HCT116 (cell line): ENCODE results near the gene TBRG1. TPM values are rescaled to one million over a fixed set of nuclear protein-coding genes. Genes with fewer than 3 reads are reported as not detected.

Experiments
- ATAC-seq: fragments of 200-7000 bp; cut with Tn5 transposase; 2 replicates; pipeline ENCODE4 v1.9.1; 2020; ENCODE audit warnings: mild to moderate bottlenecking, moderate library complexity
- BruUV-seq: library from RNA; stranded (reverse); fragments of 400-500 nt; replicated peaks from 2 replicates; lab custom pipeline; 2021; lab: Mats Ljungman, UMichigan
- CTCF ChIA-PET: fragments of 300-600 bp; sonication (Branson Sonifier 250); formaldehyde crosslinking; loops from one replicate; lab custom pipeline; 2021; ENCODE audit warnings: antibody characterized with exemption; lab: Charles Lee
- POLR2A ChIA-PET: fragments of 300-600, 350-600 bp; sonication (Branson Sonifier 250); formaldehyde crosslinking; loops from one replicate; lab custom pipeline; 2021; ENCODE audit warnings: antibody characterized with exemption; lab: Charles Lee
- RAD21 ChIA-PET, 2 experiments: fragments of 300-600 bp; sonication (Branson Sonifier 250); formaldehyde crosslinking; loops; one replicate each; lab custom pipeline; 2023; ENCODE audit warnings: low total read pairs in 2 of 2; ENCODE audit not compliant: uncharacterized antibody in 2 of 2, unreplicated experiment in 2 of 2, low non-redundant PET in 1 of 2; lab: Charles Lee
- DNase-seq: peaks from one replicate; pipeline ENCODE4 v3.0.0-alpha.2; 2010; ENCODE audit warnings: low read depth, low spot score
- H2AFZ ChIP-seq: fragments of 200-600 bp; shearing (Covaris generic), sonication (generic); 2 replicates; pipeline ENCODE4 v1.6.1; 2017; ENCODE audit warnings: low read depth, mixed run types, mixed read lengths, antibody characterized with exemption, low read length; ENCODE audit not compliant: poor library complexity, severe bottlenecking
- H3K27ac ChIP-seq: 2 replicates; pipeline ENCODE4 v1.5.1; 2012; ENCODE audit warnings: low read depth, low read length
- H3K27me3 ChIP-seq: fragments of 200-600 bp; sonication (generic); 2 replicates; pipeline ENCODE4 v1.6.1; 2016; ENCODE audit warnings: mixed run types, low read length, mixed read lengths; ENCODE audit not compliant: insufficient read depth
- H3K36me3 ChIP-seq, 2 experiments: fragments of 200-500 bp in 1 of 2; fragments of 200-600 bp in 1 of 2; sonication (Bioruptor generic) in 1 of 2; sonication (generic) in 1 of 2; 2 replicates each; pipeline versions ENCODE4 v1.5.1 to v1.6.1; 2014 to 2016; ENCODE audit warnings: low read length in 2 of 2, inconsistent platforms in 1 of 2, mixed read lengths in 1 of 2, mixed run types in 1 of 2; ENCODE audit not compliant: insufficient read depth in 2 of 2, control insufficient read depth in 1 of 2
- H3K4me1 ChIP-seq, 2 experiments: fragments of 200-600 bp in 1 of 2; sonication (generic) in 1 of 2; 2 replicates each; pipeline versions ENCODE4 v1.5.1 to v1.6.1; 2012 to 2017; ENCODE audit warnings: low read length in 2 of 2, inconsistent platforms in 1 of 2, mild to moderate bottlenecking in 1 of 2, mixed read lengths in 1 of 2, mixed run types in 1 of 2, moderate library complexity in 1 of 2; ENCODE audit not compliant: insufficient read depth in 2 of 2, control insufficient read depth in 1 of 2
- H3K4me2 ChIP-seq: fragments of 200-600 bp; sonication (generic); 2 replicates; pipeline ENCODE4 v1.6.1; 2017; ENCODE audit warnings: mixed run types, low read length, mixed read lengths
- H3K4me3 ChIP-seq, 2 experiments: fragments of 200-600 bp in 1 of 2; sonication (generic) in 1 of 2; replicated peaks in 1 of 2; 2 replicates each; pipeline ENCODE4 v1.5.1; 2011 to 2016; ENCODE audit warnings: low read length in 2 of 2, control low read depth in 1 of 2, low read depth in 1 of 2, mild to moderate bottlenecking in 1 of 2, mixed read lengths in 1 of 2, mixed run types in 1 of 2
- H3K79me2 ChIP-seq: fragments of 200-600 bp; sonication (generic); 2 replicates; pipeline ENCODE4 v1.6.1; 2017; ENCODE audit warnings: mild to moderate bottlenecking, mixed run types, low read length, moderate library complexity, mixed read lengths; ENCODE audit not compliant: insufficient read depth
- H3K9ac ChIP-seq: fragments of 200-600 bp; sonication (generic); 2 replicates; pipeline ENCODE4 v1.6.1; 2016; ENCODE audit warnings: low read length, mixed read lengths
- H3K9me2 ChIP-seq: fragments of 200-600 bp; sonication (generic), shearing (Covaris generic); 2 replicates; pipeline ENCODE4 v1.6.1; 2017; ENCODE audit warnings: mixed run types, mild to moderate bottlenecking, moderate library complexity; ENCODE audit not compliant: insufficient read depth
- H3K9me3 ChIP-seq, 2 experiments: fragments of 200-500 bp in 1 of 2; fragments of 200-600 bp in 1 of 2; sonication (Bioruptor generic) in 1 of 2; sonication (generic) in 1 of 2; 2 replicates each; pipeline ENCODE4 v1.6.1; 2014 to 2017; ENCODE audit warnings: low read length in 2 of 2, mixed read lengths in 2 of 2, inconsistent platforms in 1 of 2, low read depth in 1 of 2, mild to moderate bottlenecking in 1 of 2, mixed run types in 1 of 2, moderate library complexity in 1 of 2; ENCODE audit not compliant: control insufficient read depth in 1 of 2, insufficient read depth in 1 of 2
- H4K20me1 ChIP-seq: fragments of 200-600 bp; sonication (generic), shearing (Covaris generic); 2 replicates; pipeline ENCODE4 v1.6.1; 2017; ENCODE audit warnings: mixed run types, mild to moderate bottlenecking, moderate library complexity; ENCODE audit not compliant: insufficient read depth
- FOSL1 ChIP-seq: IDR thresholded peaks from 2 replicates; pipeline ENCODE4 v1.6.1; 2012; ENCODE audit warnings: low read depth
- SP1 ChIP-seq: IDR thresholded peaks from 2 replicates; pipeline ENCODE4 v1.6.1; 2012; ENCODE audit warnings: low read depth
- intact Hi-C: fragments of 100-400 bp; cut with micrococcal nuclease; formaldehyde crosslinking; loops from 2 replicates; pipeline ENCODE4 v1.10.0; 2022
- total RNA-seq: library from RNA; stranded (reverse); gene quantifications from one replicate; pipeline ENCODE4 v1.2.1, GENCODE V29; 2021; ENCODE audit not compliant: unreplicated experiment
- TF ChIP-seq, protein P1 (sequence below): IDR thresholded peaks from 2 replicates; pipeline ENCODE4 v1.6.1; 2011; ENCODE audit warnings: mild to moderate bottlenecking, low read length, moderate library complexity; ENCODE audit not compliant: insufficient replicate concordance; ENCODE audit errors: extremely low read depth
- TF ChIP-seq, protein P2 (sequence below): IDR thresholded peaks from 2 replicates; pipeline ENCODE4 v1.6.1; 2012; ENCODE audit warnings: low read depth

Gene TBRG1
- total RNA-seq, 1 experiment from 2014 or later: 29.6 TPM

DNA sequence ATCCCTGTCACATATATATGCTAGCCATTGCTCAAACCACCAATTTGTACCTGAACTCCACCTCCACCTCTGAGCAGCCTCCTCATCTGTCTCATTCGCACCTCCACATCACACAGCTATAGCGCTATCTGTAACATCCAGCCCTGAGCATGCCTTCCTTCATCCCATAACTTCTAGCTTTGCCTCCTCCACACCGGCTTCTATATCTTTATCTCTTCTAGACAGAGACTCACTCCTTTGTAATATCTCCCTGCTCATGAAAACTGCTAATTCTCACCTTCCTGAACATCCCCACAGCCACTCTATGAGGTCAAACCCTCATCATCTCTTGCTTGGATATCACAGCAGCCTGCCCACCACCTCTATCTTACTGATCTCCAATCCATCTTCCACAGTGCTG is 44.9 kb downstream of the TBRG1 start:
- Histone ChIP-seq H3K79me2 (no peaks in the 10 kb centered on the region), H3K4me3 (no peak overlapping the region), H3K9me3 (no peaks in the 10 kb centered on the region), H3K27me3 (no peaks in the 10 kb centered on the region), H3K27ac (no peak overlapping the region), H3K9me2 (no peaks in the 10 kb centered on the region), H3K4me1 (peaks cover 0 to 4% of the 10 kb centered on the region in 2 experiments; a peak in 2 of 4 replicates), H2AFZ (no peak overlapping the region), H3K4me2 (no peak overlapping the region), H3K9ac (no peak overlapping the region), H3K36me3 (no peaks in the 10 kb centered on the region), H4K20me1 (no peaks in the 10 kb centered on the region)
- POLR2A ChIA-PET: no interaction called here
- DNase-seq (no peak), ATAC-seq (no peak)
- RAD21 ChIA-PET: no interaction called here
- intact Hi-C loops: no loop called here
- TF ChIP-seq SP1 (no peak), FOSL1 (no peak)
- TF ChIP-seq, protein P1, sequence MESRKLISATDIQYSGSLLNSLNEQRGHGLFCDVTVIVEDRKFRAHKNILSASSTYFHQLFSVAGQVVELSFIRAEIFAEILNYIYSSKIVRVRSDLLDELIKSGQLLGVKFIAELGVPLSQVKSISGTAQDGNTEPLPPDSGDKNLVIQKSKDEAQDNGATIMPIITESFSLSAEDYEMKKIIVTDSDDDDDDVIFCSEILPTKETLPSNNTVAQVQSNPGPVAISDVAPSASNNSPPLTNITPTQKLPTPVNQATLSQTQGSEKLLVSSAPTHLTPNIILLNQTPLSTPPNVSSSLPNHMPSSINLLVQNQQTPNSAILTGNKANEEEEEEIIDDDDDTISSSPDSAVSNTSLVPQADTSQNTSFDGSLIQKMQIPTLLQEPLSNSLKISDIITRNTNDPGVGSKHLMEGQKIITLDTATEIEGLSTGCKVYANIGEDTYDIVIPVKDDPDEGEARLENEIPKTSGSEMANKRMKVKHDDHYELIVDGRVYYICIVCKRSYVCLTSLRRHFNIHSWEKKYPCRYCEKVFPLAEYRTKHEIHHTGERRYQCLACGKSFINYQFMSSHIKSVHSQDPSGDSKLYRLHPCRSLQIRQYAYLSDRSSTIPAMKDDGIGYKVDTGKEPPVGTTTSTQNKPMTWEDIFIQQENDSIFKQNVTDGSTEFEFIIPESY: no peak
- TF ChIP-seq, protein P2, sequence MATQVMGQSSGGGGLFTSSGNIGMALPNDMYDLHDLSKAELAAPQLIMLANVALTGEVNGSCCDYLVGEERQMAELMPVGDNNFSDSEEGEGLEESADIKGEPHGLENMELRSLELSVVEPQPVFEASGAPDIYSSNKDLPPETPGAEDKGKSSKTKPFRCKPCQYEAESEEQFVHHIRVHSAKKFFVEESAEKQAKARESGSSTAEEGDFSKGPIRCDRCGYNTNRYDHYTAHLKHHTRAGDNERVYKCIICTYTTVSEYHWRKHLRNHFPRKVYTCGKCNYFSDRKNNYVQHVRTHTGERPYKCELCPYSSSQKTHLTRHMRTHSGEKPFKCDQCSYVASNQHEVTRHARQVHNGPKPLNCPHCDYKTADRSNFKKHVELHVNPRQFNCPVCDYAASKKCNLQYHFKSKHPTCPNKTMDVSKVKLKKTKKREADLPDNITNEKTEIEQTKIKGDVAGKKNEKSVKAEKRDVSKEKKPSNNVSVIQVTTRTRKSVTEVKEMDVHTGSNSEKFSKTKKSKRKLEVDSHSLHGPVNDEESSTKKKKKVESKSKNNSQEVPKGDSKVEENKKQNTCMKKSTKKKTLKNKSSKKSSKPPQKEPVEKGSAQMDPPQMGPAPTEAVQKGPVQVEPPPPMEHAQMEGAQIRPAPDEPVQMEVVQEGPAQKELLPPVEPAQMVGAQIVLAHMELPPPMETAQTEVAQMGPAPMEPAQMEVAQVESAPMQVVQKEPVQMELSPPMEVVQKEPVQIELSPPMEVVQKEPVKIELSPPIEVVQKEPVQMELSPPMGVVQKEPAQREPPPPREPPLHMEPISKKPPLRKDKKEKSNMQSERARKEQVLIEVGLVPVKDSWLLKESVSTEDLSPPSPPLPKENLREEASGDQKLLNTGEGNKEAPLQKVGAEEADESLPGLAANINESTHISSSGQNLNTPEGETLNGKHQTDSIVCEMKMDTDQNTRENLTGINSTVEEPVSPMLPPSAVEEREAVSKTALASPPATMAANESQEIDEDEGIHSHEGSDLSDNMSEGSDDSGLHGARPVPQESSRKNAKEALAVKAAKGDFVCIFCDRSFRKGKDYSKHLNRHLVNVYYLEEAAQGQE: no peak
- CTCF ChIA-PET: no interaction called here
- BruUV-seq: no TSS peak
